ENCODE data around the gene RHBDD3.

DNA sequence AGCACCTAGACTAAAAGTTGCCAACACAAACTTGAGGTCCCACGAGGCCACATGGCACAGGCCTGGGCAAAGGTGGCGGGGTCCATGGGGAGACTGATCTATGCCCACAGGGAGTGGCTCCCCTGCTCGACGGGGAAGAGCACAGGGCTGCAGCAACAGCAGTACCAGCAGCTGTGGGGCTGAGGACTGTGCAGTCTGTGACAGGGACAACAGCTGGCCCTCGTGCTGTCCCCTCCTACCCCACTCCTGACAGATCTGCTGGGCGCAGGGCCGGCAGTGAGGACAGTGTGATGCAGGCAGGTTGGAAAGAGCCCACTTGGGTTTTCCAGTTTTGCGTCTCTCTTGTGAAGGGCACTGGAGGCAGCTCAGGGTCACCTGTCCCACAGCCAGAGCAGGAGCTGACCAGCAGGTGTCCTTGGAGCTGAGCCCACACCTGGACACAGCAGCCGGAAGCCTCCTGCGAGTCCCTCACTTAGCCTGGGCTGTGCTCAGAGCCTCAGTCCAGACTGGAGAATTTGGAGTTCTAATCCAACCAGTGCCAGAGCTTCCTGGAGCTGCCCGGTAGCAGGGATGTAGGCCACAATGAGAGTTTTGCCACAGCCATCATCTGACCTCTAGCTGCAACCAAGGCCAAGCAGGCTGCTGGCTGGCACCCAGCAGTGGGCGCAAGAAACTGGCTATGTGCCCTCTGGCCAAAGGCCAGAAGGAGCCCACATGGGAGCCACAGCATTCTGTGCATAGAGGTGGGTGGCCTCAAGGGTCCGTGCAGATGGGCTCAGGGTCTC is 35.1 kb upstream of the RHBDD3 start:
- TF ChIP-seq POLR2A (IDR thresholded peaks at IDR 0.05) = no peak
- TF ChIP-seq, protein P1, sequence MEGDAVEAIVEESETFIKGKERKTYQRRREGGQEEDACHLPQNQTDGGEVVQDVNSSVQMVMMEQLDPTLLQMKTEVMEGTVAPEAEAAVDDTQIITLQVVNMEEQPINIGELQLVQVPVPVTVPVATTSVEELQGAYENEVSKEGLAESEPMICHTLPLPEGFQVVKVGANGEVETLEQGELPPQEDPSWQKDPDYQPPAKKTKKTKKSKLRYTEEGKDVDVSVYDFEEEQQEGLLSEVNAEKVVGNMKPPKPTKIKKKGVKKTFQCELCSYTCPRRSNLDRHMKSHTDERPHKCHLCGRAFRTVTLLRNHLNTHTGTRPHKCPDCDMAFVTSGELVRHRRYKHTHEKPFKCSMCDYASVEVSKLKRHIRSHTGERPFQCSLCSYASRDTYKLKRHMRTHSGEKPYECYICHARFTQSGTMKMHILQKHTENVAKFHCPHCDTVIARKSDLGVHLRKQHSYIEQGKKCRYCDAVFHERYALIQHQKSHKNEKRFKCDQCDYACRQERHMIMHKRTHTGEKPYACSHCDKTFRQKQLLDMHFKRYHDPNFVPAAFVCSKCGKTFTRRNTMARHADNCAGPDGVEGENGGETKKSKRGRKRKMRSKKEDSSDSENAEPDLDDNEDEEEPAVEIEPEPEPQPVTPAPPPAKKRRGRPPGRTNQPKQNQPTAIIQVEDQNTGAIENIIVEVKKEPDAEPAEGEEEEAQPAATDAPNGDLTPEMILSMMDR (IDR thresholded peaks at IDR 0.05) = peak in 1 of 5 experiments; percentile 13
- TF ChIP-seq EP300 (IDR thresholded peaks at IDR 0.05) = no peak
